NCI-H1092 (cell line): Measurements from ENCODE around the gene LPGAT1.
"Not testable (repeated sequence)": the region's sequence is repeated elsewhere in the genome, so short reads cannot be mapped to it uniquely, and the experiment has no call there.

Experiments
- DNase-seq: peaks from one replicate; lab custom pipeline; 2025; lab: John Stamatoyannopoulos, UW

The LPGAT1 gene, protein sequence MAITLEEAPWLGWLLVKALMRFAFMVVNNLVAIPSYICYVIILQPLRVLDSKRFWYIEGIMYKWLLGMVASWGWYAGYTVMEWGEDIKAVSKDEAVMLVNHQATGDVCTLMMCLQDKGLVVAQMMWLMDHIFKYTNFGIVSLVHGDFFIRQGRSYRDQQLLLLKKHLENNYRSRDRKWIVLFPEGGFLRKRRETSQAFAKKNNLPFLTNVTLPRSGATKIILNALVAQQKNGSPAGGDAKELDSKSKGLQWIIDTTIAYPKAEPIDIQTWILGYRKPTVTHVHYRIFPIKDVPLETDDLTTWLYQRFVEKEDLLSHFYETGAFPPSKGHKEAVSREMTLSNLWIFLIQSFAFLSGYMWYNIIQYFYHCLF

GRCh38 chr1:211830328-211831142 is at the start of gene LPGAT1:
Gene LPGAT1 (minus strand): TSS chr1:211830763. CDS start chr1:211829296, 1,467 bp downstream.
- DNase-seq, result peak; percentile 83

GRCh38 chr1:211879475-211879874 is 48.9 kb upstream of the LPGAT1 start:
- DNase-seq, result no peak

DNA sequence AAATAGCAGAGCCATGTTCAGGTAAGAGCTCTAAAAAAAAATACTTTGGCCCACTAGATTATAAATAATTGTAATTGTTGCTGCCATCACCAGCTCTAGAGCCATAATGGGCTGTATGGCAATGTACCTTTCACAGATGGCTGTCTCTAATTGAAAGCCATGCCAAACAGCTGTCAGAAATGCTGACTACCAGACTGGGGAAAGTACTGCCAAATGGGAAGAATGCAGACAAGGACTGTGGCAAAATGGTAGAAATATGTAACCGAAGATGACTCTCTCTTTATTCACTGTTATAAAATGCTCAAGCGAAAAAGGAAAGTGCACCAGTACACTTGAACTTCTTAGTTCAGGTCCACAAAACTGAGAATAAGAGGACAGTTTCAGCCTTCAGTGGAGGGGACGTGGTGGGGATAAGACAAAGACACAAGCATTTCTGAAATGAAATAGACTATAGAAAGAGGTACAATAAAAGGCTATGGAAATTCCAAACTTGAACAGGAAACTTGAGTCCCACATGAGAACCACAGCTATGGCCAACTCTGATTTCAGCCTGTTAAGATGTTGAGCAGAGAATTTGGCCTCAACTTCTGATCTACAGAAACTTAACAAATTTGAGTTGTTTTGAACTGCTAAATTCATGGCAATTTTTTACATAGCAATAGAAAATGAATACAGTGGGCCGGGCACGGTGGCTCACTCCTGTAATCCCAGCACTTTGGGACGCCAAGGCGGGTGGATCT is 46.5 kb upstream of the LPGAT1 start:
- DNase-seq, result no peak

- DNase-seq, result no peak
These were observed 45.0 kb upstream of the LPGAT1 start for GRCh38 chr1:211875541-211875940.

GRCh38 chr1:211874521-211875347 is 44.2 kb upstream of the LPGAT1 start:
- no peak for DNase-seq

DNA sequence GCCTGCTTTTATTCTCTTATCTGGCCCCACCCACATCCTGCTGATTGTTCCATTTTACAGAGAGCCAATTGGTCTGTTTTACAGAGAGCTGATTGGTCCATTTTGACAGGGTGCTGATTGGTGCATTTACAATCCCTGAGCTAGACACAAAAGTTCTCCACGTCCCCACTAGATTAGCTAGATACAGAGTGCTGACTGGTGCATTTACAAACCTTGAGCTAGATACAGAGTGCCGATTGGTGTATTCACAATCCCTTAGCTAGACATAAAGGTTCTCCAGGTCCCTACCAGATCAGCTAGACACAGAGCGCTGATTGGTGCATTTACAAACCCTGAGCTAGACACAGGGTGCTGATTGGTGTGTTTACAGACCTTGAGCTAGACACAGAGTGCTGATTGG is 43.2 kb upstream of the LPGAT1 start:
- not testable (repeated sequence) for DNase-seq

- DNase-seq, result no peak
These were observed 39.6 kb upstream of the LPGAT1 start for GRCh38 chr1:211870156-211870555.

GRCh38 chr1:211865180-211865579 is 34.6 kb upstream of the LPGAT1 start:
- DNase-seq, result no peak

DNA sequence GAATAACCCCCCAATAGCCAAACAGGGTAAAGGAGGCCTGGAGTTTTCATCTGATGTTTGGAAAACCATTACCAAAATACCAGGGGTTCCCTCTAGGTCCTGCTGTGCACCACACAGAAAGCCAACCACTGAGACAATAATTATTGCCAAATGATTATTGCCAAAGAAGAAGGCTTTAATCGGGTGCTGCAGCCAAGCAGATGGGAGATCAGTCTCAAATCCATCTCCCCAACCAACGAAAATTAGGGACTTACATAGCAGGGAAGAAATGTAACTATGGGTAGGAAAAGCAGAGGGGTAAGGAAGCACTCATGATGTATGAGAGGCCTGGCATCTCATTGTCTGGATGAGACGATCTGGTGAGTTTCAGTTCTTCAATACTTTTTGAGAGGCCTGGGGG is 28.8 kb upstream of the LPGAT1 start:
- no peak for DNase-seq

GRCh38 chr1:211851174-211851573 is 20.6 kb upstream of the LPGAT1 start:
- DNase-seq, result no peak

DNA sequence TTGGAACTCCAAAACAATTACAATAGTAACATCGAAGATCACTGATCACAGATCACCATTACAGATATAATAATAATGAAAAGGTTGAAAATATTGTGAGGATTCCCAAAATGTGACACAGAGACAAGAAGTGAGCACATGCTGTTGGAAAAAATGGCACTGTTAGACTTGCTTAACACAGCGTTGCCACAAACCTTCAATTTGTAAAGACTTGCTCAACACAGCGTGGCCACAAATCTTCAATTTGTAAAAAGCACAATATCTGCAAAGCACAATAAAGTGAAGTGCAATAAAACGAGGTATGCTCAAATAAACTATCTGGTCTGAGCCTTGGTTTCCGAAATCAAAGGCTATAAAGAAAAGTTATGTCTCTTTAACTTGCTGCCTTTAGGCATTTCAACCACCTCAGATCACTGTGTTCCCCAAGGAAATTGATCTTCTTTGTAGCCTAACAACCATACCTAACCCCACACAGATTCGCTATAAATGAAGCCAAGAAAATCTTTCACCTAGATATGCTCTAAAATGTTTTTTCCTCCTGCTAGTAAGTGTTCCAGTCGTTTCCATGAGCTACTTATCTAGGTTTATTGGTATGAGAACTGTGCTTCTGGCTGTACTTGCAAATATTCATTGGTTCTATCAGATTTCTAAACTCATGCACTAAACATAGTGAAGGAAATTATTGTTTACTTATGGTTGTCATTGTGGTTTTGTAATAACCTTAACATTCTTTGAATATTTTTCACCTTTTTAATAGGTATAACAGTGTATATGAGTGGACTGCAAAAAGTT is 13.1 kb upstream of the LPGAT1 start:
- DNase-seq, result no peak

GRCh38 chr1:211843018-211843417 is 12.5 kb upstream of the LPGAT1 start:
- no peak for DNase-seq

GRCh38 chr1:211842518-211842917 is 12.0 kb upstream of the LPGAT1 start:
- DNase-seq, result no peak

GRCh38 chr1:211839106-211839505 is 8.5 kb upstream of the LPGAT1 start:
- DNase-seq, result no peak

- DNase-seq, result no peak
These were observed 2.7 kb upstream of the LPGAT1 start for GRCh38 chr1:211833174-211833820.

- no peak for DNase-seq
These were observed 2.1 kb upstream of the LPGAT1 start for GRCh38 chr1:211832661-211833060.

GRCh38 chr1:211831558-211832323 is 1.2 kb upstream of the LPGAT1 start:
- DNase-seq, result peak; percentile 18

DNA sequence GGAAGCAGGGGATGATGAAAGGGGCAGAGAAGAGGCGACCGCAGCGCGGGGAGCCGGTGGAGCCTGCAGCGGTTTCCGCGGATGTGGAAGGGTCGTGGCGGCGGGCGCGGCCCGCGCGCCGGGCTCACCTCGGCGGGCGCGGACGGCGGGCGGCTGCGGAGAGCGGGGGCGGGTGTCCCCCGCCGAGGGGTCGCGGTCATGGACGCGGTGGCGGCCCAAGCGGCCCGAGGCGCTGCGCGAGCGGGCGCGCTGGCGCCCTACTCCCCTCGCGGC is 572 bp downstream of the LPGAT1 start:
- peak; percentile 37 for DNase-seq

- no peak for DNase-seq
These were observed 1.1 kb downstream of the LPGAT1 start for GRCh38 chr1:211829343-211830054.
